PC-9 (cell line): Measurements from ENCODE around the gene OXCT1.
"Not testable (repeated sequence)": the region's sequence is repeated elsewhere in the genome, so short reads cannot be mapped to it uniquely, and the experiment has no call there.

Experiments used
- CTCF ChIP-seq: fragments of 200-600 bp; sonication (generic); conservative IDR thresholded peaks from 2 replicates; pipeline ENCODE4 v1.6.1; 2017; ENCODE audit warnings: mixed run types, antibody characterized with exemption, mild to moderate bottlenecking, moderate library complexity
- EZH2 ChIP-seq: fragments of 200-600 bp; sonication (generic); IDR thresholded peaks from 2 replicates; pipeline ENCODE4 v1.8.0; 2017; ENCODE audit warnings: antibody characterized with exemption, low read depth

- TF ChIP-seq EZH2, CTCF: not testable (repeated sequence)
Measured at GRCh38 chr5:41742608-41743007, 127.6 kb downstream of the OXCT1 start.
